GM10847 (cell line): Measurements from ENCODE around the gene IL12RB2.

Experiments used
- POLR2A ChIP-seq: IDR thresholded peaks from 2 replicates; pipeline ENCODE4 v1.6.1; 2011; ENCODE audit not compliant: insufficient read length; ENCODE audit errors: extremely low read depth

The IL12RB2 gene

DNA sequence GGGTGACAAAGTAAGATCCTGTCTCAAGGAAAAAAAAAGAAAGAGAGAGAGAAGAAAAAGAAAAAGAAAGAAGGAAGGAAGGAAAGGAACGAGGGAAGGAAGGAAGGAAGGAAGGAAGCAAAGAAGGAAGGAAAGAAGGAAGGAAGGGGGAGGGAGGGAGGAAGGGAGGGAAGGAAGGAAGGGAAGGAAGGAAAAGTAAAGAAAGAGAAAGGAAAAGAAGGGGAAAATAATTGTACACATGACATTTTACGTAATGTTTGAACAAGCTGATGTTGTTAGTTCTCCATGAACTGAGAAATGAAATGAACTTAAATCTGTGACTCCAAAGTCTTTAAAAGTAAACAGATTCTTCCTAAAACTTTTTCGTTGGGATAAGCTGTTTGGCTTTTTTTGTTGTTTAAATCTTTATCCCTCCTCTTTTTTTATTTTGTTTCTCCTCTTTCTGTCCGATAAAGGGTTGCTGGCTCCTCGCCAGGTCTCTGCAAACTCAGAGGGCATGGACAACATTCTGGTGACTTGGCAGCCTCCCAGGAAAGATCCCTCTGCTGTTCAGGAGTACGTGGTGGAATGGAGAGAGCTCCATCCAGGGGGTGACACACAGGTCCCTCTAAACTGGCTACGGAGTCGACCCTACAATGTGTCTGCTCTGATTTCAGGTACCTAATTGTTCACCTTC, 59.8 kb downstream of the IL12RB2 start:
- no peak for TF ChIP-seq POLR2A

DNA sequence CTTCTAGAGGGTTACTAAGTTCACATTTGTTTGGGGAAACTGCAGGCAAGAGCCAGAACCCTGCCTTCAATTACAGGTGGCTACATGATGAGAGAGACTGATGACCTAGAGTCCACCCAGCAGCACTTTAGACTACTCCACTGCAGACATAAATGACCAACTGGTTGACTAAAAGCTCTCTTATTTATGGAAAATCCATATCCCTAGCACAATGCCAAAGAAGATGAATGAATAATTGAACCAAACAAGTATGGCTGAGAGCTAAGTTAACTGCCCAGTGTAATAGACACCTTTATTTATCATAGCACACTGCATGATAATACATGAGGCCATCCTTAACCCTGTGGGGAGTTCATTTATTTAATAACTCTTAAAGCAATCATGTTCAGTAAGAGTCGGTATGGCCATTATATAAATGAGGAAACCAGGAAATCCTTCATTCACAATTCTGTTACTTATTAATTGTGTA, 60.4 kb downstream of the IL12RB2 start:
- no peak for TF ChIP-seq POLR2A

DNA sequence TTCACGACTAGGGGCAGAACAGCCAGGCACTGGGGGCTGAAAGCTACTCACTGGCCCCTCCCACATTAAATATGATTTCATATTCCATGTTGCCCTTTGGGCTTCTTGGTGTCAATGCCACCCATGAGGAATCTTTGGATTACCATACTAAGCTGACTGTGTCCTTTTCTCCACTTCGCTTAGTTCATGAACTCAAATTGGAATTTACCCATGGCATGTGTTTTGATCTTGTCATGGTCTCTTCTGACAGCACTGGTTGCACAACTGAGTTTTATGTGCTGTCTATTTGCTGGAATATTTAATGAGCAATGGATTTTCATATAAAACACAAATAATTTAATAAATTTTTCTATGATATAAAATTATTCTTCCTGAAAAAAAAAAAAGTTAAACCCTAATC, 63.4 kb downstream of the IL12RB2 start:
- TF ChIP-seq POLR2A = no peak

DNA sequence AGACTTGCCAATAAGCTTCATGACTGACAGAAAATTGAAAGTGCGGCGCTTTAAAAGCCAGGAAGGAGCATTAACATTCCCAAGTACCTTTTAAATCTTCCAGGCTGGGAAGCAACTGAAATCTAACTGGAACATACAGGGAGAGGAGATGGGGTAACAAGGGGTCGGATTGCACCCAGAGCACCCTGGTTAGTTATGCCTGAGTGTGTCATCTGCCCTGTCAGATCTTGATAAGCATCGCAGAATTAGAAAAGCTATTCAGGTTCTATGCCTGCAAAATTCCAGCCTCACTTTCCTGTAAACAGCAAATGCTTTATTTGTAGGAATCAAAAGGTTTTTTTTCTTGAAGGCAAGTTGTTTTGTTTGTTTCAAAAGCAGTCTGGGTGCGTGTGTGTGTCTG, 64.0 kb downstream of the IL12RB2 start:
- TF ChIP-seq POLR2A = no peak

DNA sequence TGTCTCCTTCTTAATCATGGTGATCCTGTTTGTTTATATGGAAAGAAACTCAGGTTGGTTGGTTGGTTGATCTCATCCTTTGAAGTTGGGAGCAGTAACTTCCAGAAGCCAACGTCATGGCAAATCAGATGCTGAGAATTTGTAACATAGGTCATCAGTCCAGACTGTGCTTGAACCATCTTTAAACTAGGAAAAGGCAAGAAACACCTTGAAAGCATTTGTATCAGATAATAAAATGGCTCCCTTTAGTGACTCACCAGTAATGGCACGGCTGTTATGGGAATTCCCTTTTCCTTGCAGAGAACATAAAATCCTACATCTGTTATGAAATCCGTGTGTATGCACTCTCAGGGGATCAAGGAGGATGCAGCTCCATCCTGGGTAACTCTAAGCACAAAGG, 64.5 kb downstream of the IL12RB2 start:
- no peak for TF ChIP-seq POLR2A

DNA sequence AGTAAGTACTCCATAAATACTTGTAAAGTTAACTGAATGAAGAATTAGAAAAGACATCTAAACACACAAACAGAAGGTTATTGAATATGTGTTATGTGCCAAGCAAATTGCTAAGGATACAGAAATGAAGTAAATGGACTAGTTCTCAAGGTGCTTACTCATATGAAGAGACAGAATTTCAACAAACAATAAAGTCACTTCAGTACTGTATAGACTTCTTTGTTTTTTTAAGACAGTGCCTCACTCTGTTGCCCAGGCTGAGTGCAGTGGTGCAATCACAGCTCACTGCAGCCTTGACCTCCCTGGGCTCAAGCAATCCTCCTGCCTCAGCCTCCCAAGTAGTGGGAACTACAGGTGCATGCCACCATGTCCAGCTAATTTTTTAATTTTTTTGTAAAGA, 65.2 kb downstream of the IL12RB2 start:
- TF ChIP-seq POLR2A = no peak

DNA sequence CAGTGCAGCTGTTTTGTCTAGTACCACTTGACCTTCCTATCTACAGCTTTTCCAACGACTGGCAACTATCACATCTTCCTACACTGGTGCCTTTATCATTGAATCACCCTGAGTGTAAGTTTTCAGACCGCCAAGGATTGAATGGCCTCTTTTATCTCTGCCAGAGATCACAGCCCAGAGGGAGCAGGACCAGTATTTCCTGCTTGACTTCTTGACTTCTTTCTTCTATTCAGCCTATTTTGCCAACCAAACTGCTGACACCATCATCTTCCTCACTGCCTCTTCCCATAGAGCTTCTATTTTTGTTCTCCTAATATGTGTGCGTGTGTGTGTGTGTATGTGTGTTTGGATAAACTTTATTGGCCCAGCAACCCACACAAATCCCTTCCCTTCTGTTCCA, 68.7 kb downstream of the IL12RB2 start:
- no peak for TF ChIP-seq POLR2A

DNA sequence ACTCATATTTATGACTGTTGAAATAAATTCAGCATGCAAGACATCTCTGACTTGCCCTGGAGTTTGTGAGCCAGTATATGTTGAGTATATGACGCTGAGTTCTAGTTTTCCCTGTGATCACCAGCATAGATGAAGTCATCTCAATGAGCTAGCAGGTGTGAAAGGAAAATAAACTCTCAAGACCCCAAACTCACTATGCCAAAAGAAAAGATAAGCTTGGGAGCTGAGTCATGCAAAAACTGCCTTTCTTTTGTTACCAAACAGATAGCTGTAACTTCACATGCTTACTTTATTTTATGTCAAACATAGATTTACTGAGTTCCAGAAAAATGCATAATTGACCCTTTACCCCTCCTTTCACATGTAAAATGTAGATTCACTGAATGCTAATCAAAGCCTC, 69.6 kb downstream of the IL12RB2 start:
- TF ChIP-seq POLR2A = no peak

DNA sequence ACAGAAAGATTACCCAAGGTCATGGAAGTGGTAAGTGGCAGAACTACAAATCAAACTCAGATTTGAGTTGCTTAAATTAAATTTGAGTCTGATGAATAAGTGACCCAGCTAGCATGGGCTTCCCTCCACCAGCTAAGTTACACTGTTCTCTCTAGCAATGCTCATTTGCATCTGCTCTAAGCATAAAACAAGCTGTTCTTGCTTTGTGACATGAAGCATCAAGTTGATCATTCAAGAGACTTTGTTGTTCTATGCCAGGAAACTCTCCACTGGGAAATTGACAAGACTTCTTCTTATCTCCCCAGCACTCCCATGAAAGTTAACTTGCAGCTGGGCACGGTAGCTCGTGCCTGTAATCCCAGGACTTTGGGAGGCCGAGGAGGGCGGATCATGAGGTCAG, 73.5 kb downstream of the IL12RB2 start:
- TF ChIP-seq POLR2A = no peak

DNA sequence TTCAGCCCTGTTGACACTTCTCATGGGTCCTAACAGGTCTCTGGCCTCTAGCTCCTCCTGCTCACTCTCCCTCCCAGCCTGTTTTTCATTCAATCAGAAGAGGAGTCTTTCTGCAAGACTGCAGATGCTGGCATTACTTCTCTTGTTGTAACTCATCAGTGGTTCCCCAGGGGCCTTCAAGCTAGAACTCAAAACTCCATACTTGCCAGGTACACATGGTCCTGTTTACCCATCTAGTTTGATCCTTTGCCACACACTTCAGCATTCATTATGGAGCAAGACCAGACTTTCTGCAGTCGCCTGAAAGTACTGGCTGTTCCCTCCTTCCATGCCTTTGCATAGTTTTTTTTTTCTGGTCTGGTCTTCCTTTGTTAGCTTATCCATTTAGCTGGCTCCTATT, 74.6 kb downstream of the IL12RB2 start:
- TF ChIP-seq POLR2A = no peak

DNA sequence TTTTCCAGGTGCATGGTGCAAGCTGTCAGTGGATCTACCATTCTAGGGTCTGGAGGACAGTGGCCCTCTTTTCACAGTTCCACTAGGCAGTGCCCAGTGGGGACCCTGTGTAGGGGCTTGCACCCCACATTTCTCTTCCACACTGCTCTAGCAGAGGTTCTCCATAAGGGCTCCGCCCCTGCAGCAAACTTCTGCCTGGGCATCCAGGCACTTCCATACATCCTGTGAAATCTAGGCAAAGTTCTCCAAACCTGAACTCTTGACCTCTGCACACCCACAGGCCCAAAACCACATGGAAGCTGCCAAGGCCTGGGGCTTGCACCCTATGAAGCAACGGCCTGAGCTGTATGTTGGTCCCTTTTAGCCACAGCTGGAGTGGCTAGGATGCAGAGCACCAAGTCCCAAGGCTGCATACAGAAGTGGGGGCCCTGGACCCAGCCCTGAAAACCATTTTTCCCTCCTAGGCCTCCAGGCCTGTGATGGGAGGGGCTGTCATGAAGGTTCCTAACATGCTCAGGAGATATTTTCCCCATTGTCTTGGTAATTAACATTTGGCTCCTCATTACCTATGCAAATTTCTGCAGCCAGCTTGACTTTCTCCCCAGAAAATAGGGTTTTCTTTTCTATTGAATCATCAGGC, 76.4 kb downstream of the IL12RB2 start:
- TF ChIP-seq POLR2A = no peak

DNA sequence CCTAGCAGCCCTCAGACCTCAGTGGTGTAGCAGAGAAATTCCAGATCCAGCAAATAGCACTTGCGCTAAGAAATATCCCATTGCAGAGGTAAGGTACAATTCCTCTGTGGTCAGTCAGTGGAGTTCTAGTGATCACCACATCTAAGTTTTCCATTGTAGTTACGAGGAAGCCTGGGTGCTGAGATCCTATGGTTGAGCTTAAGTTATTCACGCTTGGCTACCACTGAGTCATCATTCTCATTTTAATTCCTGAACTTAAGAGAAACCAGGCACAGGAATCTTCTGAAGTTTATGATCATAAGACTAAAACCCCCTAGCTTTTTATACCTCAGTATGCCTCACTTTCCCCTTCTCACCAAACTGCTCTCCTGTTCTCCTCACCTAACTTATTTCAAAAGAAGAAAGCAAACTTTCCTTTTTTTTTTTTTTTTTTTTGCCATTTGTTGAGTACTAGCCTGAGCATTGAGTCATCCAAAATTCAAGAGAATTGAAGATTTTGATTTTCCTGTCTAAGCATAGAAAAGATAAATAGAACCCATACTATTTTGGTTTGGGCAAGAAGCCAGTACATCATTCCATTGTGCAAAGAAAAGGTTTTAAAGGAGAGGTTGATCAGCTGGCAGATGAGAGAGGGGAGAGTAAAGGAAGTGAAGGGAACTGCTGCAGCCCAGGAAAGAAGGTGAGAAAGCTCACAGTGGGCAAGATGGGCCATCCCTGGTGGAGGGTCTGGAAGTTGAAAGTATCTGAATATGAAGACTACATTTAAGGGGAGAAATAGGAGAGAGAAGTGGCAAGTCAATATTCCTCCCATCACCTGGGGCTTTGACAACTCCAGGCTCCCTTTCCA, 82.6 kb downstream of the IL12RB2 start:
- TF ChIP-seq POLR2A = no peak

DNA sequence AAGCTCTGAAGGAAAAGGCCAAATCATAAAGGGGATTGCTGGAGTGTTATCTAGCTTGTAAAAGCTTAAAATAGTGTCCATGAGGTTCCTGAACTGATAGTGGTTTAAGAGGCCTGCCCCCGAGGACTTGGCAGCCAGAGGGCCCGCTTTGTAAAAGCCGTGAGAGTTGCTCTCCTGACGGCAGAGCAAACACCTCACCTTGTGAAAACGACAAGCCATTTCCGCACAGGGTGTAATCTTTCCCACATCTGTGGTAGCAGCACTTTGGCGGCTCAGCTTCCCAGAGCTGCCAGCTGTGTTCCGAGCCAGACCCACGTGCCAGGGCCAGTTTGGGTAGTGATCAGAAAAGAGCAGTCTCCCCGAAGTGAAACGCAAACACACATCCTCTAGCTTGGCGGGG, 85.6 kb downstream of the IL12RB2 start:
- no peak for TF ChIP-seq POLR2A

DNA sequence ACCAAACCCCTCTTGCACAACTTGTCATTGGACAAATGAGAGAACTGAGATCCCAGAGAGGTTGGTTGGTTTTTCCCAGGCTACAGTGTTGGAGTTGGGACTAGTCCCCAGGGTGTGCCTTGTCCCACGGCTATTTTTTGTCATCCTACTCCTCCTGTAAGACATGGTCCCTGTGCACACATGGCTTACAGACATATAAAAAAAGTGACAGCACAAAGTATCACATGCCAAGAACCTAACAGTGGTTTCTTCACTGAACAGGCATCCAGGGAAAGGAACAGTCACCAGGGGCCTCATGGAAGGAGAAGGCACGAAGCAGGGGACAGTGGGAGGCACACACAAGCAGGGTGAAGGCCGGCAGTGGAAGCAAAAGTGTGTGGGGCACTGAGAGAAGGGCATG, 86.1 kb downstream of the IL12RB2 start:
- TF ChIP-seq POLR2A = no peak

DNA sequence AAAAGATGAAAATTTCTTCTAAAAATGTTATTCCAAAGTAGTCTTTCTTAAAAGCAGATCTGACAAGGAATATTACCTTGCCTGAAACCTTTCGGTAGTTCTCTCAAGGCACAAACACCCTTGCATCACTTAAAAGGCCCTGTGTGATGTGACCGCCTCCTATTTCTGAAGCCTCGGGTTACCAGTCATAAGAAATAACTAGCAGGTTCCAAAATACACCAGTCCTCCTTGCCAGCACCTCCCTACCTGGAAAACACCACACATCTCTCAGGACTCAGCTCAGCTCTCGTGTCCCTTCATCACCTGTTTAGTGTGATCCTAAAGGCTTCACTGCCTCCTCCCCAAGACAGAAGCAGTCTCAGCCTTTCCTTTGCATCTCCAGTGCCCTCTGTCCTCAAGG, 86.9 kb downstream of the IL12RB2 start:
- TF ChIP-seq POLR2A = no peak
